GF-D8 (cell line): ENCODE data around the gene ZKSCAN7.
"Not testable (repeated sequence)": the region's sequence is repeated elsewhere in the genome, so short reads cannot be mapped to it uniquely, and the experiment has no call there.

Experiments used
- DNase-seq: peaks from one replicate; lab custom pipeline; 2025; lab: John Stamatoyannopoulos, UW

The ZKSCAN7 gene

DNA sequence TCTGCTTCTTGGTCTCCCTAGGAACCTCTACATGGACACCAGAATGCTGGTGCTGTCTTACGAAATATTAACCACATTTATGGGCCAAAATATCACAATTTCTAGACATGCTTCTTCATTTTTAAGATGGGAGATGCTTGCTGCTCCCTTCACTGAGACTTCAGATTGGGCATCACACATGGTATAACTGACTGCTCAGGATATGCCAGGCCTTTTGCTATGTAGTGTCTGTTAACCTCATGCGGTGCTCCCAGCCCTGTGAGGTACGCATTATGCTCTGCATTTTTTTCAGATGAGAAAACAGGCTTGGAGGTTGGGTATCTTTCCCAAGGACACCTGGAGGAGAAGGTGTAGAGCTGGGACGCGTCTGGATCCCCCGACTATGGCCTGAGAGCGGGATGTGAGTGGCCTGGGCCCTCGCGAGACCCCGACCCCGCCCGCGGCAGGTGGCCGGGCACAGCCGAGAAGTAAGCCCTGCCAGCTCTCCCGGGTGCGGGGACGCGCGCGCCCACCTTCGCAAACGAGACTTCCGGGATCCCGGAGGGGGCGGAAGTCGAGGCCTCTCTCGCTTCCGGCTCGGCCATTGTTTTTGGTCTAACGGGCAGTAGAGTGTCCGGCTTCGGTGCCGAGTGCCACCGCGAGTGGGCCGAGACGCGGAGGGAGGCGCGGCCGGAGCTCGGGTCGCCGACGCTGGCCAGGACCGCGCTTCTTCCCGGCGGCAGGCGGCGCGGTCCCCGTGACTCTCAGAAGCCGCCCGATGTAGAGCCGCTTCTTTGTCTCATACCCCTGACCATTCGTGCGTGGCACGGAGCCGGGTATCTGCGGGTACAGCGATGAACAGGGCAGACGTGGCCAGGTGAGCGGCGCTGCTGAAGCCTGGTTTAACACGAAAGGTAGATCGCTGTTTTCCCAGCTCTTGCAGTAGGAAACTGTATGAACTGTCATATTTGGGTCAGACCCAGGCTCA, at the start of gene ZKSCAN7:
TSS of gene ZKSCAN7 (plus strand) at position 568 of the 967 bp plus-strand sequence. CDS start 1,855 bp downstream, outside the sequence.
- no peak for DNase-seq

DNA sequence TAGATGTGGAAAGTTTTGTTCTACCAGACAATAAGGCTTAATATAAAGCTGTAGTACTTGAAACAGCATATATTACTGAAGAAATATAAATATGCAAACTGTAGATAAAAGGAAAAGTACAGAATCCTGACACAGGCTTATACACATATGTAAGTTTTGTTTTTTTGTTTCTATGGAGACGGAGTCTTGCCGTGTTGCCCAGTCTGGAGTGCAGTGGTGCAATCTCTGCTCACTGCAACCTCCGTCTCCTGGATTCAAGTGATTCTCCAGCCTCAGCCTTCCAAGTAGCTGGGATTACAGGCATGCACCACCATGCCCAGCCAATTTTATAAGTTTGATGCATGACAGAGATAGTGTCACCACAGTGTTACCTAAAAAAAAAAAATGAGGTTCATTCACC, 48.4 kb upstream of the ZKSCAN7 start:
- DNase-seq = no peak

DNA sequence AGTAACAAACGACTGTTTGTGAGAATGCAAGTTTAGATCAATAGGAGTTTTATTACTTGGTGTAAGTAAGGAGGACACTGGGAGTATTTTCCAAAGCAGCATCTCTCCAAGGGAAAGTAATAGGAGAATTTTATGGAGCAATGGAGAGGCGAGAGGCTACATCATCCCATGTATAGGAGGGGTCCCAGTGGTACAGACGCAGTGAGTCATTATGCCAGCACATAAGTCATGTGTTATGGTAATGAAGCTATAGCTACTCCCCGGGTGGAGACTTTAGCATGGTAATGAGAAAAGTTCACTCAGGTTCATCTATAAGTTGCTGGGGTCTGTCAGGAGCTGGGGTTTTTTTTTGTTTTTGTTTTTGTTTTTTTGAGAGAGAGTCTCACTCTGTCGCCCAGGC, 48.0 kb upstream of the ZKSCAN7 start:
- no peak for DNase-seq

DNA sequence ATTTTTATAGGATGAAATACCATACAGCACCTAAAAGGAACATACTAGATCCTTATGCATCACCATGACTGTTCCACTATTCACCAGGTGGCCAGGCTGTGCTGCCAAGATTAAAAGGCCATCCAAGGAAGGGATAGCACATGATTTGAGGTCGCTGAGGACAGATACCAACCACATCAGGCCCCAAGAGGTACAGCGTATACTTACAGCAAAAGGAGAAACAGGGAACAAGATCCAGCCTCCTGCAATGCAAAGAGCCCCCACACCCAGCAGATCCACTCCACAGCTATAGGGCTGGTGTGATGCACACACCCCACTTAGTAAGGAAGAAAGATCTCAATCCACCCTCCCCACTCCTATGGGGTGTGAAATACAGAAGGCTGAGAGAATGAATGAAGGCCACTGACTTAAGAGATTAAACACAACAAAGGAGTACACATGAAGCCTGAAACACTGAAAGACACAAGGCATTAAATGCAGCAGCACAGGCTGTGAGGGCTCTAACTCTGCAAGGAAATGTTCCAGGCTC, 45.5 kb upstream of the ZKSCAN7 start:
- DNase-seq = no peak

DNA sequence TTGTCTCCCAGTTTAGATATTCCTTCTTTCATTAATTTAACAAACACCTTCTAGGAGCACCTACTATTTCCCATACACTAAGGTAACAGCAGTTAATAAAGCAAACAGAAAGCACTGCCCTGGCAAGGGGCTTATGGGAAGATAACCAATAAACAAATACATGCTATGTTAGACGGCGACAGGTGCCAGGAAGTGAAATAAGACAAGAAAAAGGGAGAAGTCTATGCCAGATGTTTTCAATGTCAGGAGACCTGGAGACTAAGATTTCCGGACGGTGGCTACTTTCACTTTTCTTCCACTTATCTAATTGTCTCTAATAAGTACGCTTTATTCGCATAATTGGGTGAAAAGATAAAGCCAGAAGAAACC, 45.0 kb upstream of the ZKSCAN7 start:
- DNase-seq = peak; percentile 17

DNA sequence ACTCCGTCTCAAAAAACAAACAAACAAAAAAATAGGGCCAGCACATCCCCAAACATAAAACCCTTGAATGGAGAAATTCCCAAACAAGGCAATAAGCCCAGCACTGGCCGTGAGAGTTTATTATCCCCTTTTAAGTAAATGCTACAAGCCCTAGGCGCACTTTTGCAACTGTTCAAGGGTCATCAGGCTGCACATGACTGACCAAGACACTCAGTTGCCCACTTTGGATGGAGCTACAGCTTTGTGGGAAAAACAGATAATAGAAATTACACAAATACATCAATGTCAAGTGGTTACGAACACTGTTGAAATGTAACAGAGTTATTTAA, 43.8 kb upstream of the ZKSCAN7 start:
- no peak for DNase-seq

DNA sequence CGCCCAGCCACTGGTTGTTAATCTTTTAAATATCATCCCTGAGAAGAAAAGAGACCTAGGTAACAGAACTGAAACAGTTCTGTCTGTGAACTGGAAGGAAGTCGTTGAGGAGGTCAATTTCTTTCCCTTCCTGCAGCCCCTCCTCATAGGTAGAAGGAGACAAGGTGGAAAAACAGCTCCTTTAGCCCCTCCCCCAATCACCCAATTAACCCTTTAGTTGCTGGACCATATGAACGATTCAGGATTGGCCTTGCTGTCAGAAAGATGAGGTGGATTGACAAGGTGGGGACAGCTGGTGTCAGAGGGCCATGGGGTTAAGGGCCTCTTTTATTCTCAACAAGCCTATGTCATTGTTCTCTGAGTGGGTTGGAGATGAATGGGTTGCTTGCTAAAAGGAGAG, 41.5 kb upstream of the ZKSCAN7 start:
- DNase-seq = no peak

DNA sequence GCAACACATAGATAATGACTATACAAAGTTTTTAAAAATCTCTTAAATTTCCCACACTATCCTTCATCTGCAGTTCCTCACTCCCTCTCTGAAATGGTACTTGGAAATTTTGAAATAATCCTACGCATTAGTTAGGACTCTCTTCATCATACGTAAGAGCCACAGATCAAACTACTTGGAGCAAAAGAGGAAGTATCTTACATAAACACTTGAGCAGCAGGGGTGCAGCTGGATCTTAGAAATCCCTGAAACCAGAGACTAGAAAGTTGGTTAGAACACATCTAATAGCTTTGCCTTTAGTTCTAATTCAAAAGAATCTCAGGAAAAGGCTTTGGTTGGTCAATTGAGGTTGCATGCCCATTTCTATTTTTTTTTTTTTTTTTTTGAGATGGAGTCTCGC, 38.8 kb upstream of the ZKSCAN7 start:
- peak; percentile 71 for DNase-seq

DNA sequence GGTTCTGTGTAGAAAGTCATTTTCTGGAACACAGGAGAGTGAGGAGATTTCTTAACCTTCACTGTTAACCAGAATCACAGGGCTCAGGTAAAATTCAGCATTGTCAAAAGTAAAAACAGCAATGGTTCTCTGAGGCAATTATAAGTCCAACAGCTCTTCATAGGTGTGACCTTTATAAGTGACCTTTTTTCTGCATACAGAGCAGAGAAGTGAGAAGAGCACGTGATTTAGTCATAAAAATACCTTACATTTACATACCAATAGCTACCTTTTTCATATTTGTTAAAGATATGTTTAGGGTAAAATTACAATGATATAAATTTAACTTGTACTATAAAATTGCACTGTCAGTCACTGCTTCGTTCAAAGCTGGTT, 36.2 kb upstream of the ZKSCAN7 start:
- DNase-seq = no peak

DNA sequence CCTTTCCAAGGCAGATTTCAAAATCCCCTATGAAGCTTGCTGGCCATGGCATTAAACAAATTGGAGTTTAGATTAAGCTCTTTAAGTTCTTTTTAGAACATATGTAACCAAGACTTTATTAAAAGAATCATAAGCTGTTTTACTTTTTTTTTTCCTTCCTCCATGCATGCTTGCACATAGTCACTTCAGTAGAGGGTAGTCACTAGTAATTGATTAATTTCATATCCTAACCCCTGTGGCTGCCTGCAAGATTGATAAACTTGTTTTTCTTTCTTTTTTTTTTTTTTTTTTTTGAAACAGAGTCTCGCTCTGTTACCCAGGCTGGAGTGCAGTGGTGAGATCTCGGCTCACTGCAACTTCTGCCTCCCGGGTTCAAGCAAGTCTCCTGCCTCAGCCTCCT, 33.3 kb upstream of the ZKSCAN7 start:
- DNase-seq = no peak

DNA sequence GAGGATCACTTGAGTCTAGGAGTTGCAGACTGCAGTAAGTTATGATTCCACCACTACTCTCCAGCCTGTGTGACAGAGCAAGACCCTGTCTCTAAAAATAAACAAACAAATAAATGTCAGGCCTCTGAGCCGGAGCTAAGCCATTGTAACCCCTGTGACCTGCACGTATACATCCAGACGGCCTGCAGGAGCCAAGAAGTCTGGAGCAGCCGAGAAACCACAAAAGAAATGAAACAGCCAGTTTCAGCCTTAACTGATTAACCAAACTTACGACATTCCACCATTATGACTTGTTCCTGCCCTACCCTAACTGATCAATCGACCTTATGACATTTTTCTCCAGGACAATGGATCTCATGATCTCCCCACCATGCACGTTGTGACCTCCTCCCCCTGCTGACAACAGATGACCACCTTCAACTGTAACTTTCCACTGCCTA, 32.5 kb upstream of the ZKSCAN7 start:
- DNase-seq = no peak

DNA sequence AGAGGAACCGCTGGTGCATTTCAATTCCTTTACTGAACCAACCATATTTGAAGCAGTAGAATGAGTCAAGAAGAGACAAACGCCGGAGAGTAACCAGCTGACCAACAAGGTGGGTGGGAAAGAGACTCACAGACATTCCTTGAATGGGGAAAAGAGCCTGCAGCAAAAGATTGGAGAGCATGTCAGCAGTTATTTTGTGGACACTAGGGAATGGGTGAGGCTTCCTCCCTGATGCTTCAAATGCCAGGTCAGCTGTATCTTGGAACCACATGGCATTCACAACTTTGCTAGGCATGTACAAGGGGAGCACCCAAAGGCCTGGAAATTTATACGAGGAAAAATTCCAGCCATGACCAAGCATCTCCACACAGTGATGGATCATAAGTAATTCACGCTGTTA, 29.9 kb upstream of the ZKSCAN7 start:
- no peak for DNase-seq

DNA sequence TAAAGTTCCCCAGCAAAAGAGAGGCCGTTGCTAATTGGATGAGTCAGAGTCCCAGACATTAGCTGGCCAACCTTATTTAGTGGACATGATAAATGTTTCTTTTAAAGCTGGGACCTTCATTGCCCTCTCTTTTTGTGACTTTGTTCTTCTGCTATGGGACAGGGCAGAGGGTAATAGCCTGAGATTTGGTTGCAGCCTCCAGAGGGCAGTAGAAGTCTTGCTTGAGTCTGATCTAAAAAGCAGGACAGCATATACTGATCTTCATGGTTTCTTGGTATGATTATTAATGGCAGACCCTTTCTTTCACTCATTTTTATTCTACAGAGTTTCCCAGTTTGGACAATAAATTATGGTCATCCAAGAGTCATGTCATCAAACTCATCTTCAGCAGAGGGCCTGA, 25.1 kb upstream of the ZKSCAN7 start:
- no peak for DNase-seq

DNA sequence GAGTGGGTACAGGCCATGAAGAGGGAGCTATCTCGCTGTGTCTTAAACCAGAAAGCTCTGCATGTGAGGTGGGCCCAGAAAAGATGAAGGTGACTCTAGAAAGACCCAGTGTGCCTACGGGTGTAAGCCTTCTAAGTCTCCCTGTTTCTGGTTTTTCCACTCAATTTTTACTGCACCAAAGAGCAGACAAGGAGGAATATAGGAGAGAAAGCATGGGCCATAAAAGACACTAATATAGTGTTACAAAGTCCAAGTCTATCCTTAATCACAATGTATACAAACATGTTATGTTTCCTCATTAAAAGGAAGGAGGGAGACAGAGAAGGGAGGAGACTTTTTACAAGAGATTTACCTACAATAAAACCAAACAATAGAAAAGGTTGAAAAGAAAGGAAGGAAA, 24.1 kb upstream of the ZKSCAN7 start:
- DNase-seq = no peak

DNA sequence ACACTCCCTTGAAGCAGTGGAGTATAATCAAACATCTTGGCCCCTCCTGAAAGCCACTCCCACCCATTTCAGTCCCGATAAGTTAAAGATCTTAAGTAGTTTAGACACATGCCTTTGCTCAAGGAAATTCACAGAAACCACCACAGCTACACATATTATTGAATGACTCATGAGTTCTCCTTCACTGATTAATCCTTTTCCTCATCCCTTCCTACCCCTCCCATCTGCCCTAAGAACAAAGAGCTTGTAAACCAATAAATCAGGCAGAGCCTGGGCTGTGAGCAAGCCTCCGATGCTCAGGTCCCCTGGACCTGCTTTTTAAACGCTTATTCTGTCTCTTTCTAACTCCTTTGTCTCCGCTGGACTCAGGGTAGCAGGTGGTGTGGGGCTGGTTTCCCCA, 20.3 kb upstream of the ZKSCAN7 start:
- DNase-seq = not testable (repeated sequence)

DNA sequence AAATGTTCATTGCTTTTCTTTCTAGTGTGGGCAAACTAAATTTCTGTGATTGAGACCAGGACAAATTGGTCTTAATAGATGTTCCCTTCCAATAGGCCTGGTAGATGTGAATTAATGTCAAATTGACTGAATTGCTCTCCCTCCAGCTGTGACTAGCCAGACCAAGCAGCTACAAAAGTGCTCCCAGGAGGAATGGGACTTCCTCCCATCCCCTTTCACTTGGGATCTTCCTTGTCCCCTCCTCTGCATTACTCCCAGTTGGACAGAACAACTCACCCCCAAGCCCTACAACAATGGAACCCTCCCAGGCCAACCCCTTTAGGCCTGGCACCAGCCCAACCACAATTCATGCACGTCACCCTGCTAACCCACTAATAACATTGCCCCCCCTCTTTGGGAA, 19.6 kb upstream of the ZKSCAN7 start:
- no peak for DNase-seq

DNA sequence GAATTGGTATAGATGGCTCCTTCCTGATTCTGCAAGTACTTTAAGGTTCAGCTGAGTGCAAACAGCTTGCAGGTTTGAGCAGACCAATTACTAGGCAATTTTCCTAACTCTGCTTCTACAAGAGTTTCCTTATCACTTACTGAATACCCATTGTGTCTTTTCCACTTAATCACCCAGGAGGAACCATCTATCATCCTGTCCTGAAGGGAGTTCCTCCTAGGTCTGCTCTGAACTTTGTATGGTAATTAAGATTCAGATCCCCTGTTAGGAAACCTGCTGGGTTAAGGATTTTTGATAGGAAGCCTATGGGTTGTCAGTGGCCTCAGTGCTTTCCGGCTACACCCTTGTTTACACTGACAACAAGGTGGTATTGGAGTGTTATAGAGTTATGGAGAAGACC, 10.2 kb upstream of the ZKSCAN7 start:
- not testable (repeated sequence) for DNase-seq

DNA sequence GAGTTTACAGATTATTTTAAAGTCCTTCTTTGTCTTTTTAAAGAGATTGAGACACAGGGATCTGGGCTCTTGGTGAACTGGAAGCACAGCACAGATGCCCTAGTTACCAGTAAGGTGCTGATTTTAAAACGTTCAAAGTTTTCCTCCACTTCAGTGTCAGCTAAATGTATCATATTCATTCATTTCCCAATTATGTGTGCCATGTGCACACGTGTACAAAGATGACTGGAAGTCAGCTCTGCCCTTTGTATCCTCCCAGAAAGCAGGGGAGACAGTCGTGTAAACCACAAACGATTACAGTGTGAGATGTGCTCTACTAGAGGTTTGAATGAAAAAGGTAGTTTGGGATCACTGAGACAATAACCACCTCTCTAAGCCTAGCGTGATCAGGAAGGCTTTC, 730 bp downstream of the ZKSCAN7 start:
- no peak for DNase-seq

DNA sequence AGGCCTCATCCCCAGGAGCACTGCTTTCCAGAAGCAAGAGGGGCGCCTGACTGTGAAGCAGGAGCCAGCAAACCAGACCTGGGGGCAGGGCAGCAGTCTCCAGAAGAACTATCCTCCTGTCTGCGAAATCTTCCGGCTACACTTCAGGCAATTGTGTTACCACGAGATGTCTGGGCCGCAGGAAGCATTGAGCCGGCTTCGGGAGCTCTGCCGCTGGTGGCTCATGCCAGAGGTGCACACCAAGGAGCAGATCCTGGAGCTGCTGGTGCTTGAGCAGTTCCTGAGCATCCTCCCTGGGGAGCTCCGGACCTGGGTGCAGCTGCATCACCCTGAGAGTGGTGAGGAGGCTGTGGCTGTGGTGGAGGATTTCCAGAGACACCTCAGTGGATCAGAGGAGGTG, 2.1 kb downstream of the ZKSCAN7 start:
- DNase-seq = no peak

DNA sequence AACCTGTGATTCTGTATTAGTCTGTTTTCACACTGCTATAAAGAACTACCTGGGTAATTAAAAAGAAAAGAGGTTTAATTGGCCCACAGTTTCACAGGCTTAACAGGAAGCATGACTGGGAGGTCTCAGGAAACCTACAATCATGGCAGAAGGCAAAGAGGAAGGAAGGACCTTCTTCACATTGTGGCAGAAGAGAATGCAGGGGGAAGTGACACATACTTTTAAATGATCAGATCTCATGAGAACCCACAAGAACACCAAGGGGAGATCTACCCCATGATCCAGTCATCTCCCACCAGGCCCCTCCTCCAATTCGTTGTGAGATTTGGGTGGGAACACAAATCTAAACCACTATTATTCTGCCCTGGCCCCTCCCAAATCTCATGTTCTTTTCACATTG, 6.1 kb downstream of the ZKSCAN7 start:
- DNase-seq = peak; percentile 57

DNA sequence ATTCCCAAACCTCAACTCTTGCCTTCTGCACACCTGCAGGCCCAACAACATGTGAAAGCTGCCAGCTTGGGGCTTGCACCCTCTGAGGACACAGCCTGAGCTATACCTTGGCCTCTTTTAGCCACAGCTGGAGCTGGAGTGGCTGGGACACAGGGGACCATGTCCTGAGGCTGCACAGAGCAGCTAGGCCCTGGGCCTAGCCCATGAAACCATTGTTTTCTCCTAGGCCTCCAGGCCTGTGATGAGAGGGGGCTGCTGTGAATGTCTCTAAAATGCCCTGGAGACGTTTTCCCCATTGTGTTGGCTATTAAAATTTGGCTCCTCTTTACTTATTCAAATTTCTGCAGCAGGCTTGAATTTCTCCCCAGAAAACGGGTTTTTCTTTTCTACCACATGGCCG, 7.2 kb downstream of the ZKSCAN7 start:
- no peak for DNase-seq

DNA sequence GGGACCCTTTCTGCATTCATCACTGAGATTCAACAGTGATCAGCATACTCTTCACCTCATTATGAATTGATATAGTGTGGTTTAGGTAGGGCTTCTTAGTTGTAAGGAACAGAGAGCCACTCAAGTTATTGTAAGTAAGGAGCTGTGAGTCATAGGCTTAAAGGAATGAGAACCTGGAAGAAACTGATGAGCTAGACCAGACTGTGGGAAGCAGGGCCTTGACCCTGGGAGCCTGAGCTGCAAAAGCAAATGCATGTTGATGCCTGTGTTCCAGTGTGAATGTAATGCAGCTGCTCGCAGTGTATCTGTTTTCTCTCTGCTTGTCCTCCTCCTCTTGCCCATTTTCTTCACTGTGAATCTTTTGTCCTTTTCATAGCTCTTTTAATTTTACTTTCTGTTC, 13.6 kb downstream of the ZKSCAN7 start:
- DNase-seq = no peak

DNA sequence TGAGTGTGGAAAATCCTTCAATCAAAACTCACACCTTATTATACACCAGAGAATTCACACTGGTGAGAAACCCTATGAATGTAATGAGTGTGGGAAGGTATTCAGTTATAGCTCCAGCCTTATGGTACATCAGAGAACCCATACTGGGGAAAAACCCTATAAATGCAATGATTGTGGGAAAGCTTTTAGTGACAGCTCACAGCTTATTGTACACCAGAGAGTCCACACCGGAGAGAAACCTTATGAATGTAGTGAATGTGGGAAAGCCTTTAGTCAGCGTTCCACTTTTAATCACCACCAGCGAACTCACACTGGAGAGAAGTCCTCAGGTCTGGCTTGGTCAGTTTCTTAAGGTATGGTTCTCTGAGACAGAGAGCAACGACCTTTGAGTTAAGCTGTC, 16.0 kb downstream of the ZKSCAN7 start:
- no peak for DNase-seq

DNA sequence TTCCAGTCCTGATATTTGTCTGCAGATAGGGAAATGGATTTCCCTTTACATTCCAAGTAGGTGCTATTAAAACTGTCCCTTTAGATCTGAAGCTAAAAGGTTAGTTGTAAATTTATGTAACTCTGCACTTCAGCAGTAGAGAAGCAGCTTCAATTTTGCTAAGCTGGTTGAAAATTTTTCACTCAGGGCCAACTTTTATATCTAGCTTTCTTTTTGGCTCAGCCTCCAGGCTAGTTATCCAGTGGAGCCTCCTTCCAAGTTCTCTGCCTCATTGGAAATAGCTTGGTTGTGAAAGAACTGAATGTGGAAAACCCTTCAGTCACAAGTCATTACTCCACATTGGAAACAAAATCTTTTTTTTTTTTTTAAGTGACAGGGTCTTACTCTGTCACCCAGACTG, 21.6 kb downstream of the ZKSCAN7 start:
- no peak for DNase-seq
